ENCODE results near the gene ECPAS.
"Not testable (repeated sequence)": the region's sequence is repeated elsewhere in the genome, so short reads cannot be mapped to it uniquely, and the experiment has no call there.

The ECPAS gene

DNA sequence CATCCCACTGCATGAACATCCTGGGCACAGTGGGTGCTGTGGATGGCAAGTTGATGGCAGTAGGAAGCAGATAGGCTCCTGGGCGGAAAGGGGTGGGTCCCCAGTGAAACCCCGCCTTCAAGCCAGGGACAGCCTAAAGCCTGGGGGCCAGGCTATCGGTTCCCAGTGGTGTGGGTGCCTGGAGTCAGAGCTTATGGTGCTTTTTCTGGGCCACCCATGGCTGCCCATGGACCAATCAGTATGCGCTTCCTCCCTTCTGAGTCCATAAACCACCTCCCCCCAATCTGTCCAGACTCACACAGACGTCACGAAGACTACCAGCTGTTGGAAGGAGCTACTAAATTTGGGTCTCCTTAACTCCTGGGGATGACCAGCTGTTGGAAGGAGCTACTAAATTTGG is 17.5 kb upstream of the ECPAS start:
- H3K27me3 ChIP-seq (ENCODE audit: control insufficient read depth, insufficient read depth, low read length) = no peaks in the 10 kb centered on the region
- H3K27ac ChIP-seq (ENCODE audit: low read depth, low read length) = no peak overlapping the region
- H3K4me3 ChIP-seq (ENCODE audit: low read length) = no peak overlapping the region
- no peaks in the 10 kb centered on the region for H3K36me3 ChIP-seq (ENCODE audit: control insufficient read depth, insufficient read depth, low read length)
- no peak overlapping the region for H3K9ac ChIP-seq (ENCODE audit: low read length)
- H3K4me1 ChIP-seq (ENCODE audit: control insufficient read depth, insufficient read depth, low read length) = no peaks in the 10 kb centered on the region

DNA sequence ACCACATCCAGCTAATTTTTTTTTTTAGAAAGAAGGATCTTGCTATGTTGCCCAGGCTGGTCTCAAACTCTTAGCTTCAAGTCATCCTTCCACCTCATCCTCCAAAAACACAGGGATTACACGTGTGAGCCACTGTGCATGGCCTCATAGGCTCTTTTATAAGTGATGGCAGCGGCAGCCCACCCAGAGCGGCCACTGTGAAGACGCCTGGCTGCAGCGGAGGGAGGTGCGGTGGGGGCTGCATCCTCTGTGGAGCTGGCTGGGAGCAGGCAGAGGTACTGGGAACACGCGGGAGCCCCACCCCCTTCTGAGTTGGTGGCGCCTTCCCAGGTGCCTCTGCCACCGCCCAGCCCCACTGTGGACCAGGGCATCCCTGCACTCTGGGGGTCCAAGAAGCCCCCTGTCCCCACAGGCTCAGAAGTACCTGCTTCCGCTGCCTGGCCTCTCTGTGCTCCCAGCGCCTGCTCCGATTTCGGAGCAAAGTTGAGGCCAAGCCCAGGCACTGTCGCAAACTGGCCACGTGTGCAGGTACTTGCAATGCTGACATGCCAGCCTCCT is 16.9 kb upstream of the ECPAS start:
- no peaks in the 10 kb centered on the region for H3K27me3 ChIP-seq (ENCODE audit: control insufficient read depth, insufficient read depth, low read length)
- H3K4me3 ChIP-seq (ENCODE audit: low read length) = no peak overlapping the region
- H3K27ac ChIP-seq (ENCODE audit: low read depth, low read length) = no peak overlapping the region
- H3K4me1 ChIP-seq (ENCODE audit: control insufficient read depth, insufficient read depth, low read length) = no peaks in the 10 kb centered on the region
- no peaks in the 10 kb centered on the region for H3K36me3 ChIP-seq (ENCODE audit: control insufficient read depth, insufficient read depth, low read length)
- H3K9ac ChIP-seq (ENCODE audit: low read length) = no peak overlapping the region

DNA sequence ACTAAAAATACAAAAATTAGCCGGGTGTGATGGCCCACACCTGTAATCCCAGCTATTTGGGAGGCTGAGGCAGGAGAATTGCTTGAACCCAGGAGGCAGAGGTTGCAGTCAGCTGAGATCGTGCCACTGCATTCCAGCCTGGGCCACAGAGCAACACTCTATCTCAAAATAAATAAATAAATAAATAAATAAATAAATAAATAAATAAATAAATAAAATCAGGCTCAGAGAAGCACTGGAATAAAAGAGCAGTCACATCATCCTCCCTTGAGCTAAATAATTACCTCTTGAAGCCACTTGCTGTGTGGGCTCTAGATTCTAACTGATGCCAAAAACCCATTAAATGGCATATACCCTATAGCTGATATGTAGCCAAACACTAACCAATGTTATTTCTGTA is 13.0 kb upstream of the ECPAS start:
- H3K9ac ChIP-seq (ENCODE audit: low read length); H3K4me3 ChIP-seq (ENCODE audit: low read length); H3K27me3 ChIP-seq (ENCODE audit: control insufficient read depth, insufficient read depth, low read length); H3K36me3 ChIP-seq (ENCODE audit: control insufficient read depth, insufficient read depth, low read length); H3K27ac ChIP-seq (ENCODE audit: low read depth, low read length); H3K4me1 ChIP-seq (ENCODE audit: control insufficient read depth, insufficient read depth, low read length): not testable (repeated sequence)

DNA sequence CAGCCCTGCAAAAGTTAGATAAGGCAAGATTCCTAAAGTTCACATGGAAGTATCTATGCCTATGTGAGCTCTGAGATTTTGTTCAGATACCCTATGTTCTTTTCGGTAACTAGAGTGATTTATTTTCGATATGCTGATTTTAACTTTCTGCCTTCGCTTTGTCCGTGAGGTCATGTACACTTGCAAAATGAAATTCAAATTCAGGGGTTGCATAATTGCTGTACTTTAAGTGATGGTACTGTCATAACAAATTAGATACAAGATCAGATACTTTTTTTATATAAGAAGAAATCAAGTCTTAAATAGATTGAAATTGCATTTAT is 350 bp upstream of the ECPAS start:
- H3K36me3 ChIP-seq (ENCODE audit: control insufficient read depth, insufficient read depth, low read length) = no peaks in the 10 kb centered on the region
- H3K9ac ChIP-seq (ENCODE audit: low read length) = no peak overlapping the region
- H3K4me3 ChIP-seq (ENCODE audit: low read length) = peak overlapping the region; percentile 88
- H3K27ac ChIP-seq (ENCODE audit: low read depth, low read length) = peak overlapping the region; percentile 94
- H3K4me1 ChIP-seq (ENCODE audit: control insufficient read depth, insufficient read depth, low read length) = peaks cover 9% of the 10 kb centered on the region
- H3K27me3 ChIP-seq (ENCODE audit: control insufficient read depth, insufficient read depth, low read length) = no peaks in the 10 kb centered on the region

DNA sequence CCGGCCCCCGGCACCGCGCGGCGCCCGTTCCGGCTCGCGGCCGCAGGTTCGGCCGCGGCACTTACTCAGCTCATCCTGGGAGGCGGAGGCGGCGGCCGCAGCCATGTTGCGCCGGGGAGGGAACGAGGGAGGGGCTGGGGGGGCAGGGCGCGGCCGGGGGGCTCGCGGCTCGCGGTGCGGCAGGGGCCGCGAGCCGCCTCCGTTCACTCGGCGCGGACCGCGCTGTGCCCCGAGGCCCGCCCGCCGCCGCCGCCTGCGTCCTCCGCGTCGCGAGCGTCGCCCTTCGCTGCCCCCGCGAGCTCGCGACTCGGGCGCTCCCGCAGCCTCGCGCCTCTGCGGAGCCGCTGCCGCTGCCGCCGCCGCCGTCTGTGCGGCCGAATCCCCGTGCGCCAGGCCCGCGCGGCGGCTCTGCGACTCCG is 735 bp downstream of the ECPAS start:
- Histone ChIP-seq H3K36me3 (ENCODE audit: control insufficient read depth, insufficient read depth, low read length) (no peaks in the 10 kb centered on the region), H3K27ac (ENCODE audit: low read depth, low read length) (peak overlapping the region; percentile 95), H3K9ac (ENCODE audit: low read length) (no peak overlapping the region), H3K27me3 (ENCODE audit: control insufficient read depth, insufficient read depth, low read length) (no peaks in the 10 kb centered on the region), H3K4me3 (ENCODE audit: low read length) (peak overlapping the region; percentile 92), H3K4me1 (ENCODE audit: control insufficient read depth, insufficient read depth, low read length) (peaks cover 9% of the 10 kb centered on the region)

DNA sequence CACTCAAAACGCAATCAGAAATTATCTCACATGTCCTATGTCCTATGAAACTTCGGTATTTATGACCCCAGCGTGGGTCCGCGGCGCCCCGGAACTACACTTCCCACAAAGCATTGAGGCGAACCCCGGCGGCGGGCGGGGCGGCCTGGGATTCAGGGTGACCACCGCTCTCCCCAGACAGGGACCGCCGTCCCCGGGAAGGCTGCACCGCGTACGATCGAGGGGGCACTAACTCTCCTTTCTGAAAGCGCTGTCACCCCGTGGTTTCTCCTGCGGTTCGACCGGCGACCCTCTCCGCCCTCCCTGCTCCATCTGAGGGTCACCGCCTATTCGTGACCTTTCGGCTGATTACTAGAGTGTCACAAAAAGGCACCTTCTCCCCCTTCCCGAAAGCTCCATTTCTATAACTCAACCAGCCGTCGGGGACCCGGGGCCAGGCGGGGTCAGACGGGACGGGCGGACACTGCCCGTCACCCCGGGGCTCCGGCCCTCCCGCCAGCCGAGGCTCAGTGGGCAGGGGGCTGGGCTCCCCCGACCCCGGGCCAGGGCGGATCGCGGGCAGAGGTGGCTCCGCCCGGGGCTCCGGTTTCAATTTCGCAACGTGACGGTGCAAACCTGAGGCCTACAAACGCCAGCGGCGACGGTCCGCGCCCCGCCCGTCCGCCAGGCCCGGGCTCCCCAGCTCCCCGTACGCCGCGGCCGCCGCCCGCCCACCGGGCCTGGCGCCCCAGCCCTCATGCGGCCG is 1.3 kb downstream of the ECPAS start:
- peak overlapping the region; percentile 95 for H3K27ac ChIP-seq (ENCODE audit: low read depth, low read length)
- H3K4me3 ChIP-seq (ENCODE audit: low read length) = peak overlapping the region; percentile 92
- no peaks in the 10 kb centered on the region for H3K36me3 ChIP-seq (ENCODE audit: control insufficient read depth, insufficient read depth, low read length)
- no peaks in the 10 kb centered on the region for H3K27me3 ChIP-seq (ENCODE audit: control insufficient read depth, insufficient read depth, low read length)
- H3K4me1 ChIP-seq (ENCODE audit: control insufficient read depth, insufficient read depth, low read length) = peaks cover 9% of the 10 kb centered on the region
- H3K9ac ChIP-seq (ENCODE audit: low read length) = peak overlapping the region; percentile 96

DNA sequence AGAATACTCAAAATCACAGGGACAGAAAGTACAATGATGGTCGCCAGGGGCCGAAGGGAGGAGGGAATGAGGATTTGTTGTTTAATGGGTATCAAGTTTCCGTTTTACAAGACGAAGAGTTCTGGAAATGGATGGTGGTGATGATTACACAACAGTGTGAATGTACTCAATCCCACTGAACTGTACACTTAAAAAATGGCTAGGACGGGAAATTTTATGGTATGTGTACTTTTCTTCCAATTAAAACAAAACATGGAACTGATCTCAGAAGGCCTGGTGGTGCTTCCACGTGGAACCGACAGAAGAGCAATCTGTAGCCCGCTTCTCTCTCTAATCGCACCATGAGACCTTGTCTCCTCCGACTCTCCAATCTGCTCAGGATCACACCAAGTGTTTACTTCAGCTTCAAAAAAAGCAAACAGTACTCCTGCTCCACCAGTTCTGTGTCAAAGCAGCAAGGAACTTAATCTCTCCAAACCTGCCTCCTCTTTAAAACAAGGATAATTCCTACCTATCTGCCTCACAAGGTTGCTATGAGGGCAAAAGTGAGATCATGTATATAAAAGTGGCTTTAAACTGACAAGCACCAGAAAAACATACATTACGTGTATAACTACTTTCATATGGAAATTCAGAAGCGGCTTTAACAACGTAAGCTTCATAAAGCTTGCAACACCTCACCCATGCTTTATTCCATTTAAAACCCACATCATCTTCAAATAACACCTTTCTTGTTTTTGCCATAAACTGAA is 2.1 kb downstream of the ECPAS start:
- Histone ChIP-seq H3K4me1 (ENCODE audit: control insufficient read depth, insufficient read depth, low read length) (peaks cover 9% of the 10 kb centered on the region), H3K36me3 (ENCODE audit: control insufficient read depth, insufficient read depth, low read length) (no peaks in the 10 kb centered on the region), H3K4me3 (ENCODE audit: low read length) (peak overlapping the region; percentile 92), H3K27ac (ENCODE audit: low read depth, low read length) (peak overlapping the region; percentile 95), H3K9ac (ENCODE audit: low read length) (no peak overlapping the region), H3K27me3 (ENCODE audit: control insufficient read depth, insufficient read depth, low read length) (no peaks in the 10 kb centered on the region)

DNA sequence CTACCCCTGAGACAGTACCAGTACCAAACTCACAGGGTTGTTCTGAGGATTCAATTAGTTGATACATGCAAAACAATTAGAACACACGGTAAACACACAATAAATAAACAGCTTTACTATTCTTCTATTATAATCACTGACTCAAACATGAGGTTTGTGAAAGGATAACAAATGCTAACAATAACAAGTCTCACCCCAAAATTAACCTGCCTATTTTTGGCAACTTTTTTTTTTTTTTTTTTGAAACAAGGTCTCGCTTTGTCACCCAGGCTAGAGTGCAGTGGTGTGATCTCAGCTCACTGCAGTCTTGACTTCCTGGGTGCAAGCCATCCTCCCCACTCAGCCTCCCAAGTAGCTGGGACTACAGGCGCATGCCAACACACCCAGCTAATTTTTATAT is 6.5 kb downstream of the ECPAS start:
- Histone ChIP-seq H3K9ac (ENCODE audit: low read length) (no peak overlapping the region), H3K27me3 (ENCODE audit: control insufficient read depth, insufficient read depth, low read length) (no peaks in the 10 kb centered on the region), H3K27ac (ENCODE audit: low read depth, low read length) (no peak overlapping the region), H3K4me1 (ENCODE audit: control insufficient read depth, insufficient read depth, low read length) (peaks cover 9% of the 10 kb centered on the region), H3K36me3 (ENCODE audit: control insufficient read depth, insufficient read depth, low read length) (no peaks in the 10 kb centered on the region), H3K4me3 (ENCODE audit: low read length) (no peak overlapping the region)

DNA sequence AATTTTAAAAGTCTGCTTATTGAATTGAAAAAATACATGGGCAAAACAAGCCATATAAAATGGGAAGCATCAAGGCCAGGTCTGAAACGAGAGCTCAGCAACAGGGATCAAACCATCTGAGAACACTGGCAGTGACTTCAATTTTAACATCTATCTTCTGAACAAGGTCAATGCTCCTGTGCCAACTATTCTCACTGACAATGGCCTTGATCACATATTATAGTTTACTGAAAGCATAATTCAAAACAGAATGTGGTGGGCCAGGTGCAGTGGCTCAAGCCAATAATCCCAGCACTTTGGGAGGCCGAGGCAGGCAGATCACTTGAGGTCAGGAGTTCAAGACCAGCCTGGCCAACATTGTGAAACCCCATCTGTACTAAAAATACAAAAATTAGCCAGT is 9.0 kb downstream of the ECPAS start:
- H3K27ac ChIP-seq (ENCODE audit: low read depth, low read length) = no peak overlapping the region
- no peaks in the 10 kb centered on the region for H3K4me1 ChIP-seq (ENCODE audit: control insufficient read depth, insufficient read depth, low read length)
- H3K4me3 ChIP-seq (ENCODE audit: low read length) = no peak overlapping the region
- no peaks in the 10 kb centered on the region for H3K27me3 ChIP-seq (ENCODE audit: control insufficient read depth, insufficient read depth, low read length)
- H3K9ac ChIP-seq (ENCODE audit: low read length) = no peak overlapping the region
- H3K36me3 ChIP-seq (ENCODE audit: control insufficient read depth, insufficient read depth, low read length) = no peaks in the 10 kb centered on the region

DNA sequence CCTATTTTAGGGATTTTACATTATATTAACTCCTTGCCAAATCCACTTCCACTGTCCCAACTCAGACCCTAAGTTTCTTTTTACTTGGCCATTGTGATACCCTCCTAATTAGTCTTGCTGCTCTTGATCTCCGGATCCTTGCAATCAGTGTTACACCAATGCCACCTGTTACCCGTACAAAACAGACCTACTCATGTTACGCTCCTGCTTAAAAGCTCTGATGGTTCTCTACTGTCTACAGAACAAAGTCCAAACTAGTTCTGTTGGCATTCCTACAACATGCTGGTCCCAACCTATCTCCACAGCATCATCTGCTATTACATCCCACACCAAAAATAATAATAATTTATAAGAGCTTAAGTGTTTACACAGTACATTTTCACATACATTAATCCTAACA is 9.8 kb downstream of the ECPAS start:
- no peaks in the 10 kb centered on the region for H3K36me3 ChIP-seq (ENCODE audit: control insufficient read depth, insufficient read depth, low read length)
- no peak overlapping the region for H3K9ac ChIP-seq (ENCODE audit: low read length)
- no peak overlapping the region for H3K27ac ChIP-seq (ENCODE audit: low read depth, low read length)
- H3K4me3 ChIP-seq (ENCODE audit: low read length) = no peak overlapping the region
- H3K27me3 ChIP-seq (ENCODE audit: control insufficient read depth, insufficient read depth, low read length) = no peaks in the 10 kb centered on the region
- H3K4me1 ChIP-seq (ENCODE audit: control insufficient read depth, insufficient read depth, low read length) = no peaks in the 10 kb centered on the region

DNA sequence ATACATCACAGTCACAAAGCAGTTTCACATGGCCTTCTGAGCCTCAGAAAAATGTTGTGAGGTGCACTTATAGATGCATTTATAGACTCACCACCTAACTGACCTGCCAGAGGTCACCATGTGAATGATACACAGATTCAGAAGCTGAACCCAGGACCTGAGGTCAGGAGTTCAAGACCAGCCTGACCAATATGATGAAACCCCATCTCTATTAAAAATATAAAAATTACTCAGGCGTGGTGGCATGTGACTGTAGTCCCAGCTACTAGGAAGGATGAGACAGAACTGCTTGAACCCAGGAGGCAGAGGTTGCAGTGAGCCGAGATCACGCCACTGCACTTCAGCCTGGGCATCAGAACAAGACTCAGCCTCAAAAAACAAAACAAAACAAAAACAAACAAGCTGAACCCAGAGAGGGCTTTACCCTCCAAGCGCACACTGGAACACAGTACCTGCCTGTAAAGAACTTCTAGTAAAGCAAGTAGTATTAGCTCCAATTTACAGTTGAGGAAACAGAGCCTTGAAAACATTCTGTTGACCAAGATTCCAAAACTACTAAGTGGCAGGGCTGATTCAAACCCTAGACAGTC is 16.3 kb downstream of the ECPAS start:
- Histone ChIP-seq H3K9ac (ENCODE audit: low read length) (no peak overlapping the region), H3K27me3 (ENCODE audit: control insufficient read depth, insufficient read depth, low read length) (no peaks in the 10 kb centered on the region), H3K4me1 (ENCODE audit: control insufficient read depth, insufficient read depth, low read length) (peaks cover 6% of the 10 kb centered on the region), H3K4me3 (ENCODE audit: low read length) (no peak overlapping the region), H3K36me3 (ENCODE audit: control insufficient read depth, insufficient read depth, low read length) (no peaks in the 10 kb centered on the region), H3K27ac (ENCODE audit: low read depth, low read length) (no peak overlapping the region)

DNA sequence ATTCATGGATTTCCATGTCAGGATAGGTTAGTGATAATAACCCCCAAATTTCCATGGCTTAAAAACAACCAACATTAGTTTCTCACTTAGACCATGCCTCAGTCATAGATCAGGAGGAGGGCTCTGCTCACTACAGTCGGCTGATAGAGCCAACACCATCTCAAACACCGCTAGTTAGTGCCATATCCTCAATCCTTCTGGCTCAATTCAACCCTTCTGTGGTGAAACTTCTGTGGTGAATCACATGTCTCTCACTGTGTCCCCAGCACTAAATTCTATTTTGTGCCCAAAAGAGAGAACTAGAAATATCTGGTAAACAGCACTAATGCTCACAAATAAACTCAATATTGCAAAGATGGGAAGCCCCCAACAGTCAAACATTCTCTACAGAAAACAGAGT is 21.1 kb downstream of the ECPAS start:
- Histone ChIP-seq H3K27ac (ENCODE audit: low read depth, low read length) (no peak overlapping the region), H3K4me1 (ENCODE audit: control insufficient read depth, insufficient read depth, low read length) (peaks cover under 1% of the 10 kb centered on the region), H3K36me3 (ENCODE audit: control insufficient read depth, insufficient read depth, low read length) (no peaks in the 10 kb centered on the region), H3K27me3 (ENCODE audit: control insufficient read depth, insufficient read depth, low read length) (no peaks in the 10 kb centered on the region), H3K9ac (ENCODE audit: low read length) (no peak overlapping the region), H3K4me3 (ENCODE audit: low read length) (no peak overlapping the region)

All from rectal smooth muscle tissue (tissue), 1 donor.